Measurements from ENCODE around the gene CDKAL1. TPM values are rescaled to one million over a fixed set of nuclear protein-coding genes. Genes with fewer than 3 reads are reported as not detected.

CDKAL1 gene
- total RNA-seq, 1 donor from 2014 or later: 13.4 TPM

DNA sequence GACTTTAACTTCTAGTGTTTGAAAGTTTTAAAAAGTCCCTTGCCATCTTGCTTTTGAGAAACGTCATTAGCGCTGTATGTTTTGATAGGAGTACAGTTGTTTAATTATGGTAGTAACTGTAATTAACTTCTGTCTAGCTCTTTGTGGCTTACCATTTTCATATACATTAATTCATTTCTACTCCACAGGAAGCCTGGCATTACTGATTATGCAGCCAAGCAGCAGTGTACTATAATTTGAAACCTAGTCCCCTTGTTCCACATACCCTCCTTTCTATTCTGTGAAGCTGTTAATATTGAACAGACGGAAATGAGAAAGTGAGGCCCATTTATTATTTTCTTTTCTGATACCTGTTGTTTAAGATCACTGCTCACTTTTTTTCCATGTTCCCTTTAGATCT, 235.4 kb downstream of the CDKAL1 start:
- no peak for DNase-seq (ENCODE audit: low read depth)
- no peak for FAIRE-seq
- TF ChIP-seq, protein P1, sequence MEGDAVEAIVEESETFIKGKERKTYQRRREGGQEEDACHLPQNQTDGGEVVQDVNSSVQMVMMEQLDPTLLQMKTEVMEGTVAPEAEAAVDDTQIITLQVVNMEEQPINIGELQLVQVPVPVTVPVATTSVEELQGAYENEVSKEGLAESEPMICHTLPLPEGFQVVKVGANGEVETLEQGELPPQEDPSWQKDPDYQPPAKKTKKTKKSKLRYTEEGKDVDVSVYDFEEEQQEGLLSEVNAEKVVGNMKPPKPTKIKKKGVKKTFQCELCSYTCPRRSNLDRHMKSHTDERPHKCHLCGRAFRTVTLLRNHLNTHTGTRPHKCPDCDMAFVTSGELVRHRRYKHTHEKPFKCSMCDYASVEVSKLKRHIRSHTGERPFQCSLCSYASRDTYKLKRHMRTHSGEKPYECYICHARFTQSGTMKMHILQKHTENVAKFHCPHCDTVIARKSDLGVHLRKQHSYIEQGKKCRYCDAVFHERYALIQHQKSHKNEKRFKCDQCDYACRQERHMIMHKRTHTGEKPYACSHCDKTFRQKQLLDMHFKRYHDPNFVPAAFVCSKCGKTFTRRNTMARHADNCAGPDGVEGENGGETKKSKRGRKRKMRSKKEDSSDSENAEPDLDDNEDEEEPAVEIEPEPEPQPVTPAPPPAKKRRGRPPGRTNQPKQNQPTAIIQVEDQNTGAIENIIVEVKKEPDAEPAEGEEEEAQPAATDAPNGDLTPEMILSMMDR (IDR thresholded peaks at IDR 0.05; ENCODE audit: insufficient read depth, low read length, severe bottlenecking): no peak
- Histone ChIP-seq H3K4me3 (ENCODE audit: low read depth, low read length) (no peak overlapping the region), H3K36me3 (ENCODE audit: control insufficient read depth, insufficient read depth, low read length) (no peaks in the 10 kb centered on the region), H3K27me3 (ENCODE audit: control insufficient read depth, insufficient read depth, low read length) (no peaks in the 10 kb centered on the region)

DNA sequence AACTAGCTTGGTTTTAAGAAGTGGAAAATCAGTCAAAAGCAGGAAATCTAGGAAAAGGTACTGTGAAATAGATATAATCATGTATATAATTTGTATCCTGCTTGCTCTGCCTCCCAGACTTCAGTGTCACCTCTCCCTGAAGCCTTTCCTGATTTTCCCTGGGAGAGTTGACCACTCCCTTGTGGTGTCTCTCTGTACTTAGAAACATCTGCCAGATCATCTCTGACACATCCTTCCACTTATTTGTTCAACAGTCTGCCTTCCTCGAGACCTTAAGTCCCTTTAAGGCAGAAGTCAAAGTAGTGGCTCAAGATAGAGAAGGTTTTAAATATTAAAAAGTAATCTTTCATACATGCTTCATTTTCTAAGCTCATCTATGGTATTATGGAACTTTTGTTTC, 236.5 kb downstream of the CDKAL1 start:
- no peak for DNase-seq (ENCODE audit: low read depth)
- TF ChIP-seq, protein P1 (IDR thresholded peaks at IDR 0.05; ENCODE audit: insufficient read depth, low read length, severe bottlenecking): no peak

DNA sequence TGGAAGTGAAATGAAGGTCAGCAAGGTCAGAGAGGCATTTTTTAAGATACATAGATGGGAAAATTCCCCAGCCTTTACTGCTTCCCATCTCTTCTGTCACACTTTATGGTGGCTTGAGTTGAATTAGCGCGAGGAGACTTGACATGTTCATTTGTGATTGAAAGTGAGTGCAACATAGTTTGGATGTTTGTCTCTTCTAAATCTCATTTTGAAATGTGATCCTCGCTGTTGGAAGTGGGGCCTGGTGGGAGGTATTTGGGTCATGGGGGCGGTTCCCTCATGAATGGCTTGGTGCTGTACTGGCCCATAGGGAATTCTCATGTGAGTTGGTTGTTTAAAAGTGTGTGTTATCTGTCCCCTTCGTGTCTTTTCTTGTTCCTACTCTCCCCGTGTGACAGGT, 237.2 kb downstream of the CDKAL1 start:
- TF ChIP-seq, protein P1 (IDR thresholded peaks at IDR 0.05; ENCODE audit: insufficient read depth, low read length, severe bottlenecking): no peak
- no peaks in the 10 kb centered on the region for H3K36me3 ChIP-seq (ENCODE audit: control insufficient read depth, insufficient read depth, low read length)
- FAIRE-seq (no peak), DNase-seq (ENCODE audit: low read depth) (no peak)
- no peaks in the 10 kb centered on the region for H3K27me3 ChIP-seq (ENCODE audit: control insufficient read depth, insufficient read depth, low read length)
- no peak overlapping the region for H3K4me3 ChIP-seq (ENCODE audit: low read depth, low read length)

More for the DNA sequence above, 236.5 kb downstream of the CDKAL1 start:
- FAIRE-seq: no peak
- H3K4me3 ChIP-seq (ENCODE audit: low read depth, low read length): no peak overlapping the region
- no peaks in the 10 kb centered on the region for H3K27me3 ChIP-seq (ENCODE audit: control insufficient read depth, insufficient read depth, low read length)
- H3K36me3 ChIP-seq (ENCODE audit: control insufficient read depth, insufficient read depth, low read length): no peaks in the 10 kb centered on the region

DNA sequence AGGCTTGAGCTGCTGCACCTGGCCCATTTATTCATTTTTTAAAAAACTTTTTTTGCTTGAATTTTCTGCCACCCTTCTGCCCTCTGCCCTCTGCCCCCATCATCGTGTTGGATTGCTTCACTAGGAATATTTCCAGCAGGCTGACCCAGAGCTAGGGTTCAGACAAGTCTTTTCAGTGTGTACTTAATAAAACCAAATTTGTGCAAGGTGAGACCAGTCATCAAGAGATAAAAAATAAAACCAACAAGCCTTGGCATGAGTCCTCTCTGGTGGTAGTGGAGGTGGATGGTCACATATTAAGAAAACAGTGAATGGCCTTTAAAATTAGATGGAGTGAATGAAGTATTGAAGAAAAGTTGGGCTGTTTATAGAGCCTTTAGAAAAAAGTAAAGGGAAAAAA, 239.6 kb downstream of the CDKAL1 start:
- Histone ChIP-seq H3K4me3 (ENCODE audit: low read depth, low read length) (no peak overlapping the region), H3K36me3 (ENCODE audit: control insufficient read depth, insufficient read depth, low read length) (no peaks in the 10 kb centered on the region), H3K27me3 (ENCODE audit: control insufficient read depth, insufficient read depth, low read length) (no peaks in the 10 kb centered on the region)
- FAIRE-seq: no peak
- no peak for DNase-seq (ENCODE audit: low read depth)
- TF ChIP-seq, protein P1 (IDR thresholded peaks at IDR 0.05; ENCODE audit: insufficient read depth, low read length, severe bottlenecking): no peak

DNA sequence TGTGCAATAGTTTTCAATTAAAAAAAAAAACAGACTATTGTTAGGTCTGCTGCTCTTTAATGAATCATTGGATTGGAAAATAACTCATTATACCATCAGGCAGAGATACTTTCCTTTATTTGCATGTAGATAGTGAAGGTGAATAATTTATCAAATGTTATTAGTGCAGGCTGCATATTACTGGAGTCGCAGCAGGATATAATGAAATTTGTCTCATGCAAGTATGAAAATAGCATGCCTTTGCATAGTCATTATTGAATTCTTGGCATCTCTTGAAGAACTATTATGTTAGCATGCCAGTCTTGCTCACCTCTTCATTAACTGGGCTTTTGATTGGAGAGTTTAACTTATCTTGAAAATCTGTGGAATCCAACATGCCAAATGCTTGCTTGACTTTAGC, 241.7 kb downstream of the CDKAL1 start:
- no peak for FAIRE-seq
- no peaks in the 10 kb centered on the region for H3K27me3 ChIP-seq (ENCODE audit: control insufficient read depth, insufficient read depth, low read length)
- H3K36me3 ChIP-seq (ENCODE audit: control insufficient read depth, insufficient read depth, low read length): no peaks in the 10 kb centered on the region
- H3K4me3 ChIP-seq (ENCODE audit: low read depth, low read length): no peak overlapping the region
- DNase-seq (ENCODE audit: low read depth): no peak
- TF ChIP-seq, protein P1 (IDR thresholded peaks at IDR 0.05; ENCODE audit: insufficient read depth, low read length, severe bottlenecking): no peak

DNA sequence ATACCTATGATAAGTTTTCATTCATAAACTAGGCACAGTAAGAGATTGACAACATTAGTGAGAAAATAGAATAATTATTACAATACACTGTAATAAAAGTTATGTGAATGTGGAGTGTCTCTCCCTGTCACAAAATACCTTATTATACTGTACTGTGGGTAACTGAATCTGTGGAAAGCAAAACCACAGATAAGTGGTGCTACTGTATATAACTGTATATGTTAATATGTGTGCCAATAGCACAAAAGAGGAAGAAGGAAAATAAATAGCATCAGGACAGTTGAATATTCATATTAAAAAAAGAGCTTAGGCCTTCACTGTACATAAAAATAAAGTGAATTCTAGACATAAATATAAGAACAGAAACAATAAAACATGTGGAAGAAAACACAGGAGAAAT, 243.5 kb downstream of the CDKAL1 start:
- no peaks in the 10 kb centered on the region for H3K27me3 ChIP-seq (ENCODE audit: control insufficient read depth, insufficient read depth, low read length)
- no peak for FAIRE-seq
- DNase-seq (ENCODE audit: low read depth): no peak
- no peak overlapping the region for H3K4me3 ChIP-seq (ENCODE audit: low read depth, low read length)
- TF ChIP-seq, protein P1 (IDR thresholded peaks at IDR 0.05; ENCODE audit: insufficient read depth, low read length, severe bottlenecking): no peak
- no peaks in the 10 kb centered on the region for H3K36me3 ChIP-seq (ENCODE audit: control insufficient read depth, insufficient read depth, low read length)
